Activated CD4-positive, alpha-beta memory T cell treated with anti-CD3 and anti-CD28 coated beads, Interleukin-2, amount 10 ng/mL, durations not matched to agents 7 days and 5 days (primary cell): ENCODE data around the gene CRACDL. TPM values are rescaled to one million over a fixed set of nuclear protein-coding genes. Genes with fewer than 3 reads are reported as not detected.
A peak's percentile ranks its signal among the peaks of the same experiment; 100 is the strongest.

Source experiments
- CTCF ChIA-PET: fragments of 350-600 bp; sonication (Branson Sonifier 250); formaldehyde crosslinking; loops from one replicate; lab custom pipeline; 2021; ENCODE audit warnings: antibody characterized with exemption, inconsistent platforms; lab: Charles Lee
- POLR2A ChIA-PET: fragments of 350-600 bp; sonication (Branson Sonifier 250); formaldehyde crosslinking; loops from one replicate; lab custom pipeline; 2021; ENCODE audit warnings: antibody characterized with exemption; lab: Charles Lee
- DNase-seq: peaks from one replicate; pipeline ENCODE4 v3.0.0-alpha.2; 2020
- H3K27ac Mint-ChIP-seq: one replicate; pipeline ENCODE4 v1.8.0; 2021; ENCODE audit warnings: mild to moderate bottlenecking, mixed read lengths
- H3K27me3 Mint-ChIP-seq: one replicate; pipeline ENCODE4 v1.8.0; 2021; ENCODE audit warnings: mixed read lengths
- H3K36me3 Mint-ChIP-seq: one replicate; pipeline ENCODE4 v1.8.0; 2021; ENCODE audit warnings: low read depth, mixed read lengths
- H3K4me1 Mint-ChIP-seq: one replicate; pipeline ENCODE4 v1.8.0; 2021; ENCODE audit warnings: mixed read lengths
- H3K4me3 Mint-ChIP-seq: one replicate; pipeline ENCODE4 v1.8.0; 2021; ENCODE audit warnings: mild to moderate bottlenecking, mixed read lengths
- H3K9me3 Mint-ChIP-seq: one replicate; pipeline ENCODE4 v1.8.0; 2021; ENCODE audit warnings: mixed read lengths
- total RNA-seq, 2 experiments: library from RNA; stranded (reverse); gene quantifications; one replicate each; pipeline ENCODE4 v1.2.3, GENCODE V29; 2021

CRACDL gene
- total RNA-seq, 2 experiments from 2014 or later, result 0.18 to 0.20 TPM

DNA sequence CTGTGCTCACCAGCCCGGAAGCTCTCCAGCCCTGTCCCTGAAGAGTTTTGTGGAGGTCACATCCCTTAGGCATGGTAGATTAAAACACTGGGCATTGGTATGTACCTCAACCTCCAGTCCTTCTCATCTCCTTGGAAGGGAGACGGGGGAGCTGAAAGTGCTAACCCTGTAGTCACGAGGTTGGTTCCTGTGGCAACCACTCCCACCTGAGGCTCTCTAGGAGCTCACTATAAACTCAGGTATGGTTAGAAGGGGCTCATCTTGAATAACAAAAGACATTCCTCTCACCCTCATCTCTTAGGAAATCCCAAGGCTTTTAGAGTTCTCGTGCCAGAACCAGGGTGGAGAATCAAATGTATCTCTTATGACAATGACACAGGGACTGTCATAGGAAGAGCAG lies 162.1 kb downstream of the CRACDL start:
- Mint-ChIP-seq H3K36me3 (peaks cover 3% of the 10 kb centered on the region), H3K9me3 (no peaks in the 10 kb centered on the region), H3K4me3 (no peak overlapping the region), H3K27ac (peak overlapping the region; percentile 16), H3K27me3 (no peaks in the 10 kb centered on the region), H3K4me1 (peaks cover 43% of the 10 kb centered on the region)
- ChIA-PET POLR2A (interaction anchor here (1.5 to 13.6 kb wide), 3 partner anchors 42 to 110 kb away, joined by 4 to 291 read pairs (median 5); partner anchors contain the start of gene MGAT4A), CTCF (no interaction called here)
- DNase-seq, result no peak

- ChIA-PET CTCF (no interaction called here), POLR2A (interaction anchor here (1.5 to 13.6 kb wide), 5 partner anchors 14 to 113 kb away, joined by 4 to 291 read pairs (median 32); partner anchors contain the start of gene MGAT4A)
- Mint-ChIP-seq H3K27ac (peak overlapping the region; percentile 98), H3K4me3 (peak overlapping the region; percentile 97), H3K4me1 (peaks cover 51% of the 10 kb centered on the region), H3K9me3 (no peaks in the 10 kb centered on the region), H3K36me3 (peaks cover 10% of the 10 kb centered on the region), H3K27me3 (no peaks in the 10 kb centered on the region)
- no peak for DNase-seq
Measured at GRCh38 chr2:98773169-98773568, 162.9 kb downstream of the CRACDL start.

GRCh38 chr2:98772536-98772935 lies 163.5 kb downstream of the CRACDL start:
- H3K9me3 Mint-ChIP-seq, result no peaks in the 10 kb centered on the region
- H3K4me1 Mint-ChIP-seq, result peaks cover 57% of the 10 kb centered on the region
- peak overlapping the region; percentile 97 for H3K4me3 Mint-ChIP-seq
- POLR2A ChIA-PET, result interaction anchor here (1.5 to 13.6 kb wide), 9 partner anchors 13 to 308 kb away, joined by 4 to 291 read pairs (median 16); partner anchors contain the start of gene MGAT4A
- no peaks in the 10 kb centered on the region for H3K27me3 Mint-ChIP-seq
- DNase-seq, result no peak
- CTCF ChIA-PET, result interaction anchor here (1.4 to 2.8 kb wide), 5 partner anchors 9 to 138 kb away, joined by 4 to 17 read pairs (median 6); no protein-coding TSS in a partner anchor
- peak overlapping the region; percentile 98 for H3K27ac Mint-ChIP-seq
- H3K36me3 Mint-ChIP-seq, result peaks cover 11% of the 10 kb centered on the region

DNA sequence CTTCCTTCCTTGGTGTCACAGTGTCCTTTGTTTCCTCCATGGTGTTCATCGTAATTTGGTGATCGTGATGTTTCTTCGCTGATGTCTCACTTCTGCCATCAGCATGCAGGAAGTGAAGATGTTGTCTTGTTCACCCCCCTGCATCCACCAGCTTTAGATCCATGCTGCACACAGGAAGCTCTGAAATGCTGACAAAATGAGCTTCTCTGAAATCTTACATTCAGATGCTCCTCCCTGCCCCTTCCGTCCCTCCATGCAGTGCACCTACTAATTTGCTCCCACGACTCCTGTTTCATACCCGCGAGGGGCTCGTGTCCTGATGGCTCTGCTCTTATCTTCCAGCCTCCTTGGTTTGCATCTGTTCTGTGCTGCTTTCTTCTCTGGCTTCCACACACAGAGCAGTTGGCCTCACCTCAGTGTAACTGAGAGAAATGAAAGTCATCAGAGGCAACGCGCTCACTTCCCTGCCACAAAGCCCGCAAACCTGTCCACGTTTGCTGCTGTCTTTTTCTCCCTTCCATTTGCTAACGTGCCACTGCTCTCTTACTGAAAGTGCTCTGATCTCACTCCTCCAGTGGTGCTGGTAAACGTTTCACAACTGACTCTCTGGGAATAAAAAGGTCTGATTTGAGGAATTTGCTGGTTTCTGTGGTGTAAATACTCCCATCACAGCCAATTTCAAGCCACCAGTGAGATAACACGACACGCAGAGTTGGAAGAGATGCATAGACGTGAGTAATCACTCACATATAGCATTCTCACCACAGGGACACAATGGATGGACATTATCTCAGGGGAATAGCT lies 164.1 kb downstream of the CRACDL start:
- H3K27me3 Mint-ChIP-seq, result no peaks in the 10 kb centered on the region
- peaks cover 14% of the 10 kb centered on the region for H3K36me3 Mint-ChIP-seq
- peak overlapping the region; percentile 97 for H3K4me3 Mint-ChIP-seq
- peaks cover 63% of the 10 kb centered on the region for H3K4me1 Mint-ChIP-seq
- ChIA-PET CTCF (interaction anchor here (0.8 to 2.8 kb wide), 17 partner anchors 8 to 137 kb away, joined by 3 to 21 read pairs (median 5); partner anchors contain the start of gene MGAT4A), POLR2A (interaction anchor here (0.6 to 13.6 kb wide), 34 partner anchors 8 to 409 kb away, joined by 3 to 291 read pairs (median 5); partner anchors contain the start of genes C2orf15, COA5, MGAT4A and MITD1)
- H3K27ac Mint-ChIP-seq, result peak overlapping the region; percentile 98
- peak; percentile 74 for DNase-seq
- no peaks in the 10 kb centered on the region for H3K9me3 Mint-ChIP-seq

DNA sequence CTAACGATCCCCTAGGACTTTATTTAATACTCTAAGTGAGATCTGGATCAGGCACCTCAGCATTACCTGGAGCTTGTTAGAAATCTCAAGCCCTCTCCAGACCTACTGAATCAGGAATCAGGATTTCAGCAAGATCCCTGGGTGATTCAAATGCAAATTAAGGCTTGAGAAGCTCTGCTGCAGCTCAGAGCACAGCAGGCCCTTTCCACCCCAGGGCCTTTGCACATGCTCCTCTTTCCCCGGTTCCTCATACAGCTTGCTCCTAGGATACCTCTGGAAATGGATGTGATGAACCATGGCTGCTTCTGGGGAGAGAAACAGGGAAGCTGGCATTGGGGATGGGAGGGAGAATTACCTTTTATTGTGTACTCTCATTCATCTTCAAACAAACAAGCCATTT lies 164.8 kb downstream of the CRACDL start:
- H3K9me3 Mint-ChIP-seq, result no peaks in the 10 kb centered on the region
- H3K27ac Mint-ChIP-seq, result peak overlapping the region; percentile 98
- CTCF ChIA-PET, result interaction anchor here (0.7 to 2.8 kb wide), 18 partner anchors 9 to 137 kb away, joined by 3 to 21 read pairs (median 5); partner anchors contain the start of gene MGAT4A
- POLR2A ChIA-PET, result interaction anchor here (0.6 to 13.6 kb wide), 34 partner anchors 8 to 410 kb away, joined by 3 to 291 read pairs (median 5); partner anchors contain the start of genes C2orf15, COA5, LIPT1 and MGAT4A
- peaks cover 14% of the 10 kb centered on the region for H3K36me3 Mint-ChIP-seq
- H3K4me3 Mint-ChIP-seq, result peak overlapping the region; percentile 97
- H3K4me1 Mint-ChIP-seq, result peaks cover 70% of the 10 kb centered on the region
- H3K27me3 Mint-ChIP-seq, result no peaks in the 10 kb centered on the region
- DNase-seq, result no peak

GRCh38 chr2:98769784-98770183 lies 166.2 kb downstream of the CRACDL start:
- Mint-ChIP-seq H3K4me3 (peak overlapping the region; percentile 97), H3K4me1 (peaks cover 78% of the 10 kb centered on the region), H3K36me3 (peaks cover 20% of the 10 kb centered on the region), H3K27ac (peak overlapping the region; percentile 98), H3K9me3 (no peaks in the 10 kb centered on the region), H3K27me3 (no peaks in the 10 kb centered on the region)
- peak; percentile 39 for DNase-seq
- POLR2A ChIA-PET, result interaction anchor here (2.4 to 13.6 kb wide), 7 partner anchors 10 to 305 kb away, joined by 16 to 291 read pairs (median 32); partner anchors contain the start of gene MGAT4A
- CTCF ChIA-PET, result interaction anchor here (2.2 kb wide), 1 partner anchor 39 kb away, joined by 21 read pairs; the partner anchor contains the start of gene MGAT4A

DNA sequence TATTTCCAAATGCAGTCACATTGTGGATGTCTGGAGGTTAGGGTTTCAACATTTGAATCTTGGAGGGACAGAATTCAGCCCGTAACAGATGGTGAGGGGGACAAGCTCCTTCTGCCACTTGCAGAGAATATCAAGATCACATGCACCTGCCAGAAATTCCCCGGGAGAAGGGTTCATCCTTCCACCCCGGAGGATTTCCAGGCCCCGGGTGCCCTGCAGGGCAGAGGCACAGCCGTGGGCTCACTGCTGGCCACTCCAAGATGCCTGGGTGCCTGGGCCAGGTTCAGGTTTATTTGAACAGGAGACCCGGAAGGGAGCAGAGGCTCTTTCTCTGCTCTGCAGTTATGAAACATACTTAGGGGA lies 166.9 kb downstream of the CRACDL start:
- ChIA-PET CTCF (interaction anchor here (2.6 kb wide), 1 partner anchor 11 kb away, joined by 8 read pairs; no protein-coding TSS in a partner anchor), POLR2A (interaction anchor here (0.5 to 13.6 kb wide), 6 partner anchors 10 to 105 kb away, joined by 4 to 291 read pairs (median 29); partner anchors contain the start of gene MGAT4A)
- H3K9me3 Mint-ChIP-seq, result no peaks in the 10 kb centered on the region
- peak overlapping the region; percentile 53 for H3K4me3 Mint-ChIP-seq
- H3K27me3 Mint-ChIP-seq, result no peaks in the 10 kb centered on the region
- peaks cover 24% of the 10 kb centered on the region for H3K36me3 Mint-ChIP-seq
- no peak for DNase-seq
- peaks cover 81% of the 10 kb centered on the region for H3K4me1 Mint-ChIP-seq
- H3K27ac Mint-ChIP-seq, result peak overlapping the region; percentile 71

- peak overlapping the region; percentile 53 for H3K4me3 Mint-ChIP-seq
- no peaks in the 10 kb centered on the region for H3K27me3 Mint-ChIP-seq
- CTCF ChIA-PET, result interaction anchor here (1.1 to 2.6 kb wide), 2 partner anchors 11 to 119 kb away, joined by 4 to 8 read pairs; no protein-coding TSS in a partner anchor
- no peak for DNase-seq
- H3K9me3 Mint-ChIP-seq, result no peaks in the 10 kb centered on the region
- peak overlapping the region; percentile 71 for H3K27ac Mint-ChIP-seq
- POLR2A ChIA-PET, result interaction anchor here (1.1 to 13.6 kb wide), 4 partner anchors 9 to 105 kb away, joined by 3 to 291 read pairs (median 6); partner anchors contain the start of gene MGAT4A
- peaks cover 85% of the 10 kb centered on the region for H3K4me1 Mint-ChIP-seq
- peaks cover 24% of the 10 kb centered on the region for H3K36me3 Mint-ChIP-seq
Measured at GRCh38 chr2:98768384-98769113, 167.5 kb downstream of the CRACDL start.

GRCh38 chr2:98764499-98764898 lies 171.5 kb downstream of the CRACDL start:
- ChIA-PET CTCF (no interaction called here), POLR2A (no interaction called here)
- Mint-ChIP-seq H3K4me1 (peaks cover 84% of the 10 kb centered on the region), H3K4me3 (no peak overlapping the region), H3K36me3 (peaks cover 28% of the 10 kb centered on the region), H3K27me3 (no peaks in the 10 kb centered on the region), H3K27ac (no peak overlapping the region), H3K9me3 (no peaks in the 10 kb centered on the region)
- DNase-seq, result no peak

DNA sequence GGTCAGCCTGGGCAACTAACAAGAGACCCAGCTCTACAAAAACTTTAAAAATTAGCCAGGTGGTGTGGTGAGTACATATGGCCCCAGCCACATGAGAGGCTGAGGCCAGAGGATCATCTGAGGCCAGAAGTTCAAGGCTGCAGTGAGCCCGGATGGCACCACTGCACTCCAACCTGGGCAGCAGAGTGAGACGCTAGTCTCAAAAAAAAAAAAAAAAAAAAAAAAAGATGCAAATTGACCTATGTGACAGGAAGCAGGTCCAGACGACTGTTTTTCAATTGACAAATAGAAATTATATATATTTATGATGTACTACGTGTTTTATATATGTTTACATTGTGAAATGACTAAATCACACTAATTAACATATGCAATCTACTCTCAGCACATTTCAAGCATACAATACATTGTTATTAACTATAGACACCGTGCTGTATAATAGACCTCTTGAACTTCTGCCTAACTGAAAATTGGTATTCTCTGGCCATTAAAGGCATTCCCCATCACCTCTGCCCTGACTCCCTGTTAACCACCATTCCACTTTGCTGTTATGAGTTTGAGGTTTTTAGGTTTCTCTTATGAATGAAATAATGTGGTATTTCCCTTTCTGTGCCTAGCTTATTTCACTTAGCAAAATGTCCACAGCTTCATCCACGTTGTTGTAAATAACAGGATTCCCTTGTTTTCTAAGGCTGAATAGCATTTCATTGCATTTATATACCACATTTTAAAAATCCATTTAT lies 172.6 kb downstream of the CRACDL start:
- no peak overlapping the region for H3K27ac Mint-ChIP-seq
- H3K4me1 Mint-ChIP-seq, result peaks cover 84% of the 10 kb centered on the region
- ChIA-PET POLR2A (interaction anchor here (1.1 kb wide), 1 partner anchor 8 kb away, joined by 4 read pairs; no protein-coding TSS in a partner anchor), CTCF (no interaction called here)
- no peak overlapping the region for H3K4me3 Mint-ChIP-seq
- no peak for DNase-seq
- H3K27me3 Mint-ChIP-seq, result no peaks in the 10 kb centered on the region
- no peaks in the 10 kb centered on the region for H3K9me3 Mint-ChIP-seq
- peaks cover 23% of the 10 kb centered on the region for H3K36me3 Mint-ChIP-seq

DNA sequence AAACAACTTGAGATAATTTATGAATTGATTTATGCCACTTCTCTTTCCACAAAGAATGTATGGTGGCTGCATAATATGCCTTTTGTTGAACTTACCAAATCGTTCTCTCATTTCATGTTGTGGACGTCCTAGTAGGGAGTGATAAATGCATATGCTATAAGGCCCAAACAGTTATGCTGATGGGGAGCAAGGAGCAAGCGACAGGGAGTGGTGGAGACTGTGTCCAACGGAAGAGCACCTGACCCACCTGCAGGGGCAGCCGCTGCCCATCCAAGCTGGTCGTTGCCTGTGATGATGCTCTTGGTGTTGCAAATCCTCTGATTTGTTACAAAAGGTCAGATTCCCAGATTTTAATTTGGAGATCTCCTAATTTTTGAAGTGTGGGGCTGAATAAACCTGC lies 174.1 kb downstream of the CRACDL start:
- CTCF ChIA-PET, result interaction anchor here (1.0 to 1.8 kb wide), 2 partner anchors 10 to 112 kb away, joined by 4 to 6 read pairs; no protein-coding TSS in a partner anchor

More for the DNA sequence above, 174.1 kb downstream of the CRACDL start:
- H3K27me3 Mint-ChIP-seq, result no peaks in the 10 kb centered on the region
- H3K27ac Mint-ChIP-seq, result no peak overlapping the region
- no peak for DNase-seq
- H3K4me1 Mint-ChIP-seq, result peaks cover 83% of the 10 kb centered on the region
- peaks cover 21% of the 10 kb centered on the region for H3K36me3 Mint-ChIP-seq
- H3K9me3 Mint-ChIP-seq, result no peaks in the 10 kb centered on the region
- POLR2A ChIA-PET, result interaction anchor here (0.8 to 6.1 kb wide), 3 partner anchors 9 to 61 kb away, joined by 3 to 77 read pairs (median 48); partner anchors contain the start of gene MGAT4A
- no peak overlapping the region for H3K4me3 Mint-ChIP-seq
